GM23338 (cell line): ENCODE results near the gene ANAPC4. TPM values are rescaled to one million over a fixed set of nuclear protein-coding genes. Genes with fewer than 3 reads are reported as not detected.

Source experiments
- ATAC-seq: fragments of 200-7000 bp; cut with Tn5 transposase; 3 replicates; pipeline ENCODE4 v1.9.1; 2020
- DNase-seq: peaks from one replicate; pipeline ENCODE4 v3.0.0-alpha.2; 2015; ENCODE audit warnings: low spot score
- H2AFZ ChIP-seq: fragments of 200-600 bp; sonication (generic); 2 replicates; pipeline ENCODE4 v1.8.0; 2016; ENCODE audit warnings: antibody characterized with exemption, mild to moderate bottlenecking, moderate library complexity
- H3F3A ChIP-seq: fragments of 200-600 bp; sonication (generic); replicated peaks from 2 replicates; pipeline ENCODE4 v1.8.0; 2017; ENCODE audit warnings: antibody characterized with exemption, mixed run types, low read depth
- H3K27ac ChIP-seq: fragments of 200-600 bp; sonication (generic); 2 replicates; pipeline ENCODE4 v1.6.1; 2016; ENCODE audit warnings: low read depth
- H3K27me3 ChIP-seq: fragments of 200-600 bp; sonication (generic); 2 replicates; pipeline ENCODE4 v1.8.0; 2016; ENCODE audit warnings: mild to moderate bottlenecking, mixed run types, moderate library complexity; ENCODE audit not compliant: insufficient read depth
- H3K36me3 ChIP-seq: fragments of 200-600 bp; sonication (generic); 2 replicates; pipeline ENCODE4 v1.8.0; 2016; ENCODE audit warnings: mild to moderate bottlenecking; ENCODE audit not compliant: insufficient read depth
- H3K4me1 ChIP-seq: fragments of 200-600 bp; sonication (generic); 2 replicates; pipeline ENCODE4 v1.8.0; 2016; ENCODE audit warnings: mild to moderate bottlenecking, moderate library complexity; ENCODE audit not compliant: insufficient read depth
- H3K4me2 ChIP-seq: fragments of 200-600 bp; sonication (generic); 2 replicates; pipeline ENCODE4 v1.7.1; 2017; ENCODE audit warnings: mixed run types
- H3K4me3 ChIP-seq: fragments of 200-600 bp; sonication (generic); 2 replicates; pipeline ENCODE4 v1.6.1; 2016; ENCODE audit warnings: mixed run types
- H3K79me2 ChIP-seq: fragments of 200-600 bp; sonication (generic); replicated peaks from 2 replicates; pipeline ENCODE4 v1.8.0; 2017; ENCODE audit warnings: mild to moderate bottlenecking; ENCODE audit not compliant: insufficient read depth
- H3K9me2 ChIP-seq: fragments of 200-600 bp; sonication (generic); 2 replicates; pipeline ENCODE4 v1.8.0; 2017; ENCODE audit not compliant: insufficient read depth
- H4K20me1 ChIP-seq: fragments of 200-600 bp; sonication (generic); replicated peaks from 2 replicates; pipeline ENCODE4 v1.8.0; 2017; ENCODE audit warnings: mild to moderate bottlenecking; ENCODE audit not compliant: insufficient read depth
- H3K27ac Mint-ChIP-seq: 2 replicates; pipeline ENCODE4 v1.8.0; 2020; ENCODE audit warnings: inconsistent platforms, mild to moderate bottlenecking, moderate library complexity, mixed read lengths
- H3K27me3 Mint-ChIP-seq: 3 replicates; pipeline ENCODE4 v1.8.0; 2022; ENCODE audit warnings: low read depth, mild to moderate bottlenecking, moderate library complexity, mixed read lengths, inconsistent platforms; ENCODE audit not compliant: insufficient read depth, poor library complexity
- H3K36me3 Mint-ChIP-seq: 3 replicates; pipeline ENCODE4 v1.8.0; 2021; ENCODE audit warnings: low read depth, mild to moderate bottlenecking, inconsistent platforms, moderate library complexity, mixed read lengths
- H3K4me1 Mint-ChIP-seq: 3 replicates; pipeline ENCODE4 v1.8.0; 2020; ENCODE audit warnings: mild to moderate bottlenecking, inconsistent platforms, mixed read lengths
- H3K4me3 Mint-ChIP-seq: 3 replicates; pipeline ENCODE4 v1.8.0; 2021; ENCODE audit warnings: moderate library complexity, mild to moderate bottlenecking, inconsistent platforms, mixed read lengths
- H3K9me3 Mint-ChIP-seq: 3 replicates; pipeline ENCODE4 v1.8.0; 2020; ENCODE audit warnings: moderate library complexity, mild to moderate bottlenecking, inconsistent platforms, mixed read lengths
- CREB1 ChIP-seq: fragments of 250-450 bp; sonication (Bioruptor Pico); IDR thresholded peaks from 2 replicates; pipeline ENCODE4 v1.5.0; 2020; ENCODE audit warnings: low read depth, mild to moderate bottlenecking, moderate library complexity
- CTCF ChIP-seq, 2 experiments: fragments of 200-600 bp in 1 of 2; sonication (generic) in 1 of 2; conservative IDR thresholded peaks; 2 replicates each; pipeline versions ENCODE4 v1.5.1 to v1.6.1; 2016 to 2017; ENCODE audit warnings: antibody characterized with exemption in 2 of 2, low read depth in 2 of 2, mild to moderate bottlenecking in 2 of 2, moderate library complexity in 1 of 2
- ETS1 ChIP-seq: IDR thresholded peaks from 2 replicates; pipeline ENCODE4 v1.6.1; 2016; ENCODE audit warnings: antibody characterized with exemption
- EZH2 ChIP-seq: fragments of 200-600 bp; sonication (generic); IDR thresholded peaks from one replicate; pipeline ENCODE4 v1.8.0; 2017; ENCODE audit warnings: antibody characterized with exemption, mild to moderate bottlenecking, low read depth; ENCODE audit not compliant: unreplicated experiment
- EZH2phosphoT487 ChIP-seq: fragments of 200-600 bp; sonication (generic); IDR thresholded peaks from one replicate; pipeline ENCODE4 v1.8.1; 2018; ENCODE audit warnings: antibody characterized with exemption; ENCODE audit not compliant: unreplicated experiment
- JUNB ChIP-seq: IDR thresholded peaks from one replicate; pipeline ENCODE4 v1.6.1; 2016; ENCODE audit warnings: antibody characterized with exemption; ENCODE audit not compliant: unreplicated experiment
- NANOG ChIP-seq: IDR thresholded peaks from 2 replicates; pipeline ENCODE4 v1.6.1; 2016; ENCODE audit warnings: antibody characterized with exemption, borderline replicate concordance
- POLR2AphosphoS5 ChIP-seq: IDR thresholded peaks from 2 replicates; pipeline ENCODE4 v1.6.1; 2016; ENCODE audit warnings: antibody characterized with exemption, low read depth
- REST ChIP-seq: IDR thresholded peaks from one replicate; pipeline ENCODE4 v1.6.1; 2018; ENCODE audit warnings: antibody characterized with exemption; ENCODE audit not compliant: unreplicated experiment
- STAT1 ChIP-seq: IDR thresholded peaks from one replicate; pipeline ENCODE4 v1.6.1; 2016; ENCODE audit warnings: antibody characterized with exemption; ENCODE audit not compliant: unreplicated experiment
- ZNF114 ChIP-seq: fragments of 250-450 bp; sonication (Bioruptor Pico); IDR thresholded peaks from 2 replicates; pipeline ENCODE4 v1.5.0; 2020; ENCODE audit warnings: mild to moderate bottlenecking, moderate library complexity
- ZNF331 ChIP-seq: fragments of 250-450 bp; sonication (Bioruptor Pico); IDR thresholded peaks from 2 replicates; pipeline ENCODE4 v1.5.0; 2020; ENCODE audit warnings: low read depth, mild to moderate bottlenecking, moderate library complexity
- ZNF462 ChIP-seq: fragments of 250-450 bp; sonication (Bioruptor Pico); IDR thresholded peaks from 2 replicates; pipeline ENCODE4 v1.5.0; 2020; ENCODE audit warnings: mild to moderate bottlenecking, moderate library complexity
- polyA plus RNA-seq: library from polyadenylated mRNA; unstranded; fragments of >200 nt; fragmentation: Nextera tagmentation; extraction: Ambion mirVana; gene quantifications from 2 replicates; pipeline ENCODE4 v1.2.1, GENCODE V29; 2016
- total RNA-seq: library from RNA; depleted of rRNA; stranded (reverse); fragments of >200 nt; shearing (Covaris generic); gene quantifications from 2 replicates; pipeline ENCODE4 v1.2.3, GENCODE V29; 2014

The ANAPC4 gene
- total and polyA plus RNA-seq, 2 experiments from 2014 or later = 34.3 to 46.2 TPM

GRCh38 chr4:25433966-25434827, 57.1 kb downstream of the ANAPC4 start:
- Mint-ChIP-seq H3K9me3 (no peaks in the 10 kb centered on the region), H3K4me1 (no peaks in the 10 kb centered on the region), H3K4me3 (no peak overlapping the region), H3K27ac (no peak overlapping the region), H3K36me3 (no peaks in the 10 kb centered on the region), H3K27me3 (no peaks in the 10 kb centered on the region)
- no peaks in the 10 kb centered on the region for H3K27me3 ChIP-seq
- no peak overlapping the region for H3K4me2 ChIP-seq
- no peak for ATAC-seq
- no peak for DNase-seq
- H3K4me3 ChIP-seq = no peak overlapping the region
- no peak overlapping the region for H2AFZ ChIP-seq
- no peaks in the 10 kb centered on the region for H3K4me1 ChIP-seq
- H3K79me2 ChIP-seq = no peaks in the 10 kb centered on the region
- no peaks in the 10 kb centered on the region for H4K20me1 ChIP-seq
- H3K9me2 ChIP-seq = no peaks in the 10 kb centered on the region
- no peak overlapping the region for H3K27ac ChIP-seq
- TF ChIP-seq EZH2 (no peak), CTCF (conservative IDR thresholded peaks at IDR 0.05; ENCODE audit: low read depth in 2 of 2) (no peak), ETS1 (no peak), EZH2phosphoT487 (no peak), CREB1 (CRISPR knock-in tag) (no peak), ZNF114 (no peak), POLR2AphosphoS5 (no peak), NANOG (no peak), STAT1 (no peak), REST (no peak), JUNB (no peak), ZNF331 (CRISPR knock-in tag) (no peak), ZNF462 (CRISPR knock-in tag) (no peak)
- H3F3A ChIP-seq = no peaks in the 10 kb centered on the region
- no peaks in the 10 kb centered on the region for H3K36me3 ChIP-seq
